Measurements from ENCODE around the gene GNB1L.

Gene GNB1L

DNA sequence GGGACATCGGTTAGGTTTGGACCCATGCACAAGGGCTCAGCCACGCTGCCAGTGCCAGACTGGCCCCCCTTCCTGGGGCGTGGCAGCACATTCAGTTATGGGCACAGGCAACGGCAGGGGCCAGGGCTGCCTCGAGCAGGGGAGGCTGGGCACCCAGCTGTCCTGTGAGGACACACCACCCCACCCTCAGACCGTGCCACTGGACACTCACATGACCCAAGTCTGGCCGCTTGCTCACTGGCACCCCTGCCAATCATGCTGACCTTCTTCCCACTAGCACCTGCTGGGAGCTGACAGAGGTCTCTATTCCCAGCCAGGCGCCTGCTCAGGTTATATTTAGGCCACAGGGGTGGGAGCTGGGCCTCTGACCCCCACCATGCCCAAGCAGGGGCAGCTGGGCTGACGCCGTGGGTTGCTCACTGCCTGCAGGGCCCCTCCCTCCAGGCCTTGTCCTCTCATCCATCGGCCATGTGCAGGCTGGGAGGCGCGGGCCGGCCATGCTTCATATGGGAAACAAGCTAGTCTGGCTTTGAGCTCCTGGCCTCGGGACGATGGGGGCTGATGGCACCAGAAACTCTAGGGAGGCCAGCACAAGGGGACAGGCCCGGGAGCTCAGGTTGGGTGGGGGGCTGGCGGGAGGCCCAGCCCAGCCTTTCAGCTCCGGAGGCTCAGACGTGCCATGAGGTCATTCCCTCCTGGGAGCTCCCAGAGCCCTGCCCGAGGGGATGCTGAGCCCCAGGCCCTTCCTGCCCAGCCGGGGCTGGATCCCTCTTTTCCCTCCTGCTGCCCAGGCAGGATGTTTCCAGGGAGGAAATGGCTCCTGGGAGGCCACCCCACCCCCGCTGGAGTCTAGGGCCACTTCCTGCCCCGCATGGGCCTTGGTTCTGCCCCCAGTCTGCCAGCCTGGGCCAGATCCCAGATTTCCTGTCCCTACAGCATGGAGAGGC is 109.2 kb downstream of the GNB1L start:
- DNase-seq: no peak

DNA sequence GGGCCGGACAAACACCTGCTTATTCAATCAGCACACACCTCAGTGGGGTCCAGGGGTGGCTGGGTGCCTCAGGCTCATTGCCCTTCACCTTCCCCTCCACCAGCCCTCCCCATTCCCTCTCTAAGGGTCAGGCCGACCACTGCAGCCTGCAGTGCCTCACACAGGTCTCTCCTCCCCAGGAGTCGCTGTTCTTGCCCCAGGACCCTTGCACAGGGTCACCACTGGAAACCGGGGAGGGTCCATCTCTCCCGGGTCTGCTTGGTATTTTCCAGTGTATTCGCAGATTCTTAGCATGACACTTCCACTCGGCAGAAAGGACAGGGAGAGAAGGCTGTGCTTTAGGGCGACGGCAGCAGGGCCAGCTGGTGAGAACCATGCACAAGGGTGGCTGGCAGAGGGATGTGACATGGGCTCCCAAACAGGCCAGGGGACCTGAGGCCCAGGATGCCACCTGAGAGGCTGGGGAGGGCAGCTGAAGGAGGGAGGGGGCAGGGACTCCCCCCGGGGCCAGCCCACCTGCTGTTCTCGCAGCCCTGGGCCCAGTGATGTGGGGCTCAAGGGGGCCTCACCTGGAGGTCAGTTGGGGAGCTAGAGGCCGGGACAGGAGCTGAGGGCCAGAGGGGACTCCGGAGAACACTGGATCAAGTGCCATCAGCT is 110.2 kb downstream of the GNB1L start:
- DNase-seq: no peak

DNA sequence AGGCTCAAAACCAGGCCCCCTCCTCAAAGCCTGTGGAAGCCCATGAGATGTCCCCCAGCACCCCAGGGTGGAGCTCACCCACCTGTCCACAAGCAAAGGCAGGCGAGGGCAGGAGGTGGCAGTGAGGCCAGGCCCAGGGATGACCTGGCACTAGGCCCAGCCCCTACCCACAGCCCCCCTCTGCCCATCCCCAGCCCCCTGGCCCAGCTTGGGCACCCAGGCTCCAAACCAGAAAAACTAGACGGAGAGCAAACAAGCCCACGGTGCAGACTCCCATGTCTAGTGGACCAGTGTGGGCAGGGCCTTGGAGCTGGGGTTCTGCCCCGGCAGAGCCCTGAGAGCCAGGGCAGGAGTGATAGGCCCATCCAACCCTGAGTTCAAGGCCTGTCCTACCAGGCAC is 111.0 kb downstream of the GNB1L start:
- DNase-seq: no peak

DNA sequence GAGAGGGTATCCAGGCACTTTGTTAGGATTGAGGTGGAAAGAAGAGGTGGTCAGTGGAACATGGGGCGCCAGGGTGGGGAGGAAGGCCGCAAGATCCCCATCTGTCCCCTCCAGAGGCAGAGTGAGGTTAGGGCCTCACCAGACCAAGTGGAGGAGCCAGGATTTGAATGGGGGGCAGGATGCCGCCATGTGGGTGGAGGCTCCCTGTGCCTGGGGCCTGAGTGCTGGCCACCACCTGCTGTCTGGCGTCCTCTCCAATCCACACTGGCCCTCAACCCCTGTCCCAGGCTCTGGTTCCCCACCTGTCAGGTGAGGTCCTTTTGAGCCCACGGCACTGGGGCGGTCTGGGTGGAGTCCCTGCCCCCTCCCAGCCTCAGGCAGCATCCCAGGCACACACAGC is 111.6 kb downstream of the GNB1L start:
- no peak for DNase-seq

DNA sequence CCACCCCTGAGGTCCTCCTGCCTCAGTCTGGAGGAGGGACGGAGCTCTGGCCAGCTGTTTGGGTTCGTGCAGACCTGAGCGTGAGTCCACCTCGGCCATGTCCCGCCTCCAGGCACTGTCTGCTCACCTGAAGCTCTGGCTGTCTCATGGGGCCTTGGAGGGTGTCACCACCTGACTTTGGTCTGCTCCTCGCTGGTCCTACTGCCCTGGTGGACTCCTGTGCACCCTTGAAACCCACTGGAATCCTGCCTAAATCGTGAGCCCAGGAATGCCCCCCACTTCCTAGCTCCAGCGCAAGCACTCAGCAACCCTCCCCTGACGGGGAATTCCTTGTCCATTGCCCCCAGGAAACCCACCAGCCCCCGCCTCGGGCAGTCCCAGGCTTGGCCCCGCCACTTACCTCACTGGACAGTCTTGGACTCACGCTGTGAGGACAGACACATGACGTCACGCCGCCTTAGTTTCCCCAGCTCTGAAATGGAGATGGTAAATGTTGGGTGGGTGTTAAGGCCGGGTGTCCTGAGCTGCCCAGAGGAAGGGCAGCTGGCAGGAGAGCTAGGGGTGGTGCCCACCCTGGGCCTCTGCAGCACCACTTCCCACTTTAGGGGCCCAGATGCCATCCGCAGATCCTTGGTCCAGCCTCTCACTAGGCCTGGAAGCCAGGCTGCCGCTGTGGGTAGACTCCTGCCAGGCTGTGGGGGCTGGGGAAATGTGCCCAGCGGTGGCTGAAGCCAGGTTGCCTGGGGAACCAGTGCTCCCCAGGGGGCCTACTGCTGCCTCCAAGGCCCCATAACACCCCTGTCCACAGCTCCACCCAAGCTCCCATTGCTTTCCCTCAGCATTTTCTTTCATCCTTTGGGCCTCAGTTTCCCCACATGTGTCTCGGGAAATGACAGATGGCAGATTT is 112.3 kb downstream of the GNB1L start:
- DNase-seq: no peak

DNA sequence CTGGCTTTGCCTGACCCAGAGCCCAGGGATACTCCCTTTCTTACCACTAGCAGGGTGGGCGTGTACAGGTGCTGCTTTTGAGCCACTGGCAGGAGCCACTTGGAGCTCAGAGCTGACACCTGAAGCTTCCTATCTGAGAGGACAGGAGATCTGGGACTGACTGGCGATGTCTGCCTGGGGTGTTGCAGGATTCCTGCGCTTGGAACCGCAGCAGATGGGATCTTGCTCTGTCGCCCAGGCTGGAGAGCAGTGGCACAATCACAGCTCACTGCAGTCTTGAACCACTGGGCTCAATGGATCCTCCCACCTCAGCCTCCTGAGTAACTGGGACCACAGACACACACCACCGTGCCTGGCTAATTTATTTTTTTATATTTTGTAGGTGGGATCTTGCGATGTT is 113.6 kb downstream of the GNB1L start:
- no peak for DNase-seq

DNA sequence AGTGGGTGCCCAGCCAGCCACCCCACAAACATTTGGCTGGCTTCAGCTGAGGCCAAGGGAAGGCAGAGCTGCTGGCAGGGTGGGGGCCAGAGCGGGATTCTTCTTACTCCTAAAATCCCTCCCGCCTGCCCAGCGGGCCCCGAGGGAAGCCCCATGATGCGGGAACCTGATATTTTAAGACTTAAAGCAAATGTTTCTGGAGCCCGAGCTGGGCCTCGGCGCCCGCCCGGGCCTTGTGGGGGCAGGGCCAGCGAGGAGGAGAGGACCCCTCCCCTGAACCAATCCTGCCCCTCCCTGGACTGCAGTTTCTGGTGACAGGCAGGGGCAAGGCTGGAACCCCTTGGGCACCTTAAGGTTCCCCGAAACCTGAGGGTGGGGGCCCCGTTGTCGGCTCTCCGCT is 114.1 kb downstream of the GNB1L start:
- no peak for DNase-seq

DNA sequence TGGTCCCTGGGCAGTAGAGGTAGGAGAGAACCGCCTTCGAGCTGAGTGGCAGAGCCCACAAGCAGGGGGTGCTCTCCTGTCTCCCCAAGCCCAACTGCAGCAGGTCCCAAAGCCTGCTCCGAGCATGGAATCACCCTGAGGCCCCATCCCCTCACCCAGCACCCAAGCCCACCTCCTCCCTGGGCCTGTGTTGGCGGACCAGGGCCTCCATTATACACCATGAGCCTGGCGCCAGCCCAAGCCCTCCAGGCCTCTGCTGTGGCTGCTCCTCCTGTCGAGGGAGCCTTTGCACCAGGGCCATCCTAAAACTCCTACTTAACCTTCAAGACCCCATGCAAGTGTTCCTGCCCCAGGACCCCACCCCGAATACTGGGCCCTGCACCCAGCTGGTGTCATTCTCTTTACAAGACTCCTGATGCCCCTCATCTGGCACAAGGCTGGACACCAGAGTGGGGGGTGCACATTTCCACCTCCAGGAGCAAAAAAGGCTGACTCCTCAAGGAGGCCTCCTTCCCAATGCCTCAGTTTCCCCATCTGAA is 114.7 kb downstream of the GNB1L start:
- DNase-seq: no peak

DNA sequence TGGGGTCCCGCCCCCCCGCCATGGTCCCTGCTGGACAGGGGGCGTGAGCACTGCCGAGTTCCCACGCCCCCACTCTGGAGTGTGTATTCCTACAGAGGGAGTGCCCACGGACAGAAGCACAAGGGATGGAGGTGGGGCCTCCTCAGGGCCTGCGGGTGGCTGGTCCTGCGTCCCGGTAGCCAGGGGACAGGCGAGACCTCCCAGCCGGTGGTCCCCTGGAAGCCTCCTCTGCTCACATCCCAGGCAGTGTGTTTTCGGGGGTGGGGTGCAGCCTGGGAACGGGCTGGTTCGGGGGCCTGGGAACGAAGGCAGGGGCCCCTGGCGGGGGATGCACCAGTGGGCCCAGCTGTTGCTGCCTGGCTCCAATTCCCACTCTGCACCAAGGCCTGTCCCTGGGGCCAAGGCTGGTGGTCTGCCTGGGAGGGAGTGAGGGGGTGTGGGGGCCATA is 115.2 kb downstream of the GNB1L start:
- DNase-seq: no peak

DNA sequence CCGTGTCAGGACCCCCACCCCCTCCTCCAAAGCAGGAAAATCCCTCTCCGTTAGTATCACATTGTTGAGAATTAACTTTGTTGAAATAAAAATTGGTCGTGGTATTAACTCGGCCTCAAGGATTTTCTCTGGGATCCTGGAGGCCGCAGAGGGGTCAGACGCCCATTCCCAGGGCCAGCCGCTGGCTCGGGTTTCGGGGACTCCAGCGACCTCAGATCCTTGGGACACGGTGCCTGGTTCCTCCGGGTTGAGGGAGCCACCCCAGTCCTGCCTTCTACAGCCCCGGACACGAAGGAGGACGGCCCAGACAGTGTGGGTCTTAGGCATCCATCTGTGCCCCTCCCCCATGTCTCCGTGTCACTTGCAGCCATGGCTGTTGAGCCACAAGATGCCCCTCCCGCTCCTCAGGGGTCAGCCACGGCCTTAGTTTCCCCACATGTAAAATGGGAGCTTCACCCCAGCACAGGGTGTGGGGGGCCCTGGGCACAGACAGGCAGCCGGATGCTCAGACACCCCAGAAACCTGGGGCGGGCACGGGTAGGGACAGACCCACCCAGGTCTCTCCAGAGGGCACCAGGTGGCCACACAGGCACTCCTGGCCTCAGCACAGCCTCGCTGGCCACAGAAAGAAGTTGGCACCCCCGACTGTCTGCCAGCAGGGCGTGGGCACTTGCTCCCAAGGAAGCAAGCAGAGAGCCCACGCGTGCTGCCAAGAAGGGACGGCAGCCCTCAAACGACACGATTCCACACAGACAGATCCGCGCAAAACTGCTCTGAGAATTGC is 115.8 kb downstream of the GNB1L start:
- no peak for DNase-seq

DNA sequence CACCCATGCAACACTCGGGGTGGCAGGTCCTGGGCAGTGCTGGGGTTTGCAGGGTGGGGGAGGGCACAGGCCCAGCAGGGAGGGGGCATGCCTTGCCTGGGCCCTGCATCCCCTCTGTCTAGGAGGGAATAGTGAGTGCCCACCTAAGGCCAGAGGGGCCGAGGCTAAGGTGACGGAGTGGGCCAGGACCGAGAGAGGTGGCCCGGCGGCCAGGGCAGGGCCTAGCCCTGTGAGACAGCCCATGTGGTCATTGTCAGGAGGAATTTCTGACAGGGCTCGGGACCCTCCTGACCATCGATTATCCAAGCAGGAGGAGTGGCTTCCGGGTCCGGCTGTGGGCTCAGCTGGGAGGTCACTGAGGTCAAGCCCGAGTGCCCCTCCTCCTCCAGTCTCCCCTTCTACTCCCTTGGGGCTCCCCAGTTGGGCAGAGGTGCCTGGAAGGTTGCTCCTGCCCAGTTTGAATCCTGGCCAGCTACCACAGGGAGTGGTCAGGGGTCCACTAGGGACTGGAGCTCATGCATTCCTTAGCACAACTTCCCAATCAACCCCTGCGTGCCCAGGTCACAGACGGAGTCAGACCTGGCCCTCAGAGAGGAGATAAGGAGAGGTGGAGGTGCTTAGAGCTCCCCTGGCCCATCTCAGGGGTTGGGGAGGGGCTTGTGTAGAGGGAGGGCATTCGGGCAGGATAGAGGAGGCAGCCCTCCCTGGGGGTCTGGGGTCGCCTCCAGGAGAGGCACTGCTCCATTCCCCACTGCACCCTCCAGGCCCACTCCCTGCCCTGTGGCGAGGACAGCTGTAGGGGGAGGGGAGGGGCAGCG is 116.6 kb downstream of the GNB1L start:
- no peak for DNase-seq

DNA sequence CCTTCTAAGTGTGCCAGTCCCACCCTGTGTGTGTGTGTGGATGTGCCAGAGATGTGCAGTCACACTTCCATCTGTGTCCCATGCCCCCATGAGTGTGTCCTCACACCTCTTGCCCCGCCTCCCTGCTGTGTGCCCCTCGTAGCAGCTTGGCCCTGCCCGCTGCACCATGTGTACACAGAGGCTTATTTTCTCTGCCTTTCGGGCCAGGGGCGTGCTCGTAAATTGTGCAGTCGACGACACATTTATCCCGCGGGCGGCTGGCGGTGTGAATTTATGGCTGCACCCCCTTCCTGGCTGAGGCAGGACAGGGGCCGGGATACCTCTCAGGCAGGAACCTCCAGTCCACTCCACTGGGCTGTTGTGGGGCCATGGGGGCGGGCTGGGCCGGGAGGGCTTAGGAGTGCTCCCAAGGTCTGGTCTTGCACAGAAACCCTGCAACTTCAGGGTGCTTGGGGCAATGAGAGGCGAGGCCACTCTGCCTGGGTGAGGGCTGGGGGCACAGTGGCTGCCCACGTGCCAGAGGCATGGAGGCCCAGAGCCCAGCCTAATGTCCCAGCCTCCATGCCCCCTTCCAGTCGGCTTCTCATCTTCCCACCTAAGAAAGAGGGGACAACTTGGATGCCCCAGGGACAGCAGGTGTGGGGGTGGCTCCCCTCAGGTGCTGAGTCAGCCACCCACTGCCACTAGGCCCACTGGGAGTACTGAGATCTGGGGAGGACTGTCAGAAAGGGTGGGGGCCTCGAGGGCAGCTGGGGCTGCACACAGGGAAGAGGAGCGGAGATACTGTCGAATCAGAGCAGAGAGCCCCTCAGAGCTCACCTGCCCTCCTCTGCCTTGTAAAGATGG is 118.8 kb downstream of the GNB1L start:
- no peak for DNase-seq

DNA sequence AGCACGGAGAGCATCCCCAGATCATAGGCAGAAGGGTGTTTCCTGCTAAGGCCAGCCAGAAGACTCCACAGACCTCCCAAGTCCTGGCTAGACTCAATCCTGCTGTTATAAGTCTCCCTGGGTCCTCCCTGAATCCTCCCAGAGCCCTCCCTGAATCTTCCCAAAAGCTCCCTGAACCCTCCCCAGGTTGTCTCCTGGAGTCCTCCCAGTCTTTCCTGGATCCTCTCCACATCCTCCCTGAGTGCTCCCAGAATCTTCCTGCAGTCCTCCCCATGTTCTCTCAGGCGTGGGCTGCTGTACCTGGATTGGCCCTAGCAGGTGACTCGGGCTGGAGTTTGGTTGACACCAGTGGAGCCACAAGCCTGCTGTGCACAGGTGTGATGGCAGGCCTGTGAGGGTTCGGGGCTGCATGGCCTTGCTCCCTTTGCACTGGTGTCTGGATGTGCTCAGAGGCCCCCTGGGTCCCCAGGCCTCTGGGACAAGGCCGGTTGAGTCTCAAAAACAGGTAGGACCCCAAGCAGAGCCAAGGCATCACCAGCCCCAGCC is 119.8 kb downstream of the GNB1L start:
- DNase-seq: no peak

DNA sequence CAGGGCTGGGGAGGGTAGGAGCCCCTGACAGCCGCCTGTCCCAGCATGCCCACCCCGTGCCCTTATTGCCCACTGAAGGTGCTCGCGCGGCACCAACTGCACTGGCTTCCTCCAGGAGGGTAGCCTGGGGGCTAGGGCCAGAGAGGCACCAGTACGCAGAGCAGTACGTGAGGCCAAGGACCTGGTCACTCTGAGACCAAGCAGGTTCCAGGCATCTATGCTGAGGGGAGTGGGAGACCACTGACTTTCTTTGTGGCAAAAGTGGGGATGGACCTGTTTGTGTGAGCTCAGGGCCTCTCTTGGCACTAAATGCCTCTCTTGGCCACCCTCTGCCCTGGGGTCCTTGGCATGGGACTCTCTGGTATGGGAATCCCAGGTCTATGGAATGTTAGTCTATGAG is 120.5 kb downstream of the GNB1L start:
- no peak for DNase-seq

DNA sequence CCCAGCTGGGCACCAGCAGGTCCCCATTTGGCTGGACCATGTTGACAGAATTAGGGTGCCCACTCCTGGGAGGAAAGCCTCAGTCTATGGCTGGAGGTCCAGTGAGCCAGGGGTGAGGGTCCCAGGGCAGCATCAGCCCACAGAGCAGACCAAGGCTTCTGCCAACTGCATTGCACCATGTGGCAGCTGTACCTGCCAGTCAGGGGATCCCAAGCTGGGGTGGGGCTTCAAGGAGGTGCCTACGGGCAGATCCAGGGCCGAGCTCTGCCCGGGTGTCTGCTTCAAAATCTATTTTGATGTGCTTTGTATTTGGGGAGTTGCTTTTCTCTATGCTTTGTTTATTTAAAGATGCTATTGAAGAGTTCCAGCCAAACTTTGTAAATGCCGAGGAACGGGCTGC is 120.9 kb downstream of the GNB1L start:
- DNase-seq: no peak

All from HCEC 1CT (cell line).